ENCODE results near the gene BNIP5.
A peak's percentile ranks its signal among the peaks of the same experiment; 100 is the strongest.

The BNIP5 gene

DNA sequence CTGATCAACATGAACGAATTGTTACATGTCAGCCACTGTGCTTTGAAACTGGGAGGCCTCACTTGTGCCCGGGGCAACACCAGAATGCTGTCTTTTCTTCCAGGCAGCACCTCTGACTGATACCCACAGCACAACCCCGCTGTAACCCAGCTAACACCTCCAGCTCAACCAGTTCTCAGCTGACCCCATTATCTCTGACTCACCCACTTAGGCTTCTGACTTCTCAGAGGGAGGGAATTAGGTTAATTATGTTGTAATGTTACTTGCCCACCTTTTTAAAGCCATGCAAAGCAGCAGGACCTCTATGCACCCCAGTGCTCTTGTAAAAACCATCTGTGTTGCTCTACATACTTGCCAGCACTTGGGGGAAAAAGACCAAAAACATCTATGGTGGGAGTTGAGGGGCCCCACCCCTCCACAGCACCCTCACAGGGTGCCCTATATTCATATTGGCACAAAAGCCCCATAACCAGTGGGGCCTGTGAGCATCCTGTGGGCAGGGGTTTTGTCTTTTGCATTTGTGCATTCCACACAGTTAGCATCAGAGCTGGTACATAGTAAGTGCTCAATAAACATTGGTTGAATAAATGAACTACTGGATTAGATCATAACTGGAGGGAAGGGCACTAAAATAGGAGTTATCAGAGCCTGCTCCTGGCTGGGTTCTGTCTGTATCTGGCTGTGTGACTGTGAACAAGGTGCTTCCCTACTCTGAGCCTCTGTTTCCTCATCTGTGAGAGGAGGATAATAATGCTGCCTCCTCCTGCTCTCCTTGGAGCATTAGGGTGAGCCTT lies 22.3 kb downstream of the BNIP5 start (continued):
- no peak for TF ChIP-seq ZNF768 (tag by site-specific recombination; IDR thresholded peaks at IDR 0.05)
- TF ChIP-seq ZFP69B (tag by site-specific recombination; IDR thresholded peaks at IDR 0.05): no peak
- no peak for TF ChIP-seq KLF7 (tag by site-specific recombination; IDR thresholded peaks at IDR 0.05; ENCODE audit: borderline replicate concordance)
- TF ChIP-seq, protein P1, sequence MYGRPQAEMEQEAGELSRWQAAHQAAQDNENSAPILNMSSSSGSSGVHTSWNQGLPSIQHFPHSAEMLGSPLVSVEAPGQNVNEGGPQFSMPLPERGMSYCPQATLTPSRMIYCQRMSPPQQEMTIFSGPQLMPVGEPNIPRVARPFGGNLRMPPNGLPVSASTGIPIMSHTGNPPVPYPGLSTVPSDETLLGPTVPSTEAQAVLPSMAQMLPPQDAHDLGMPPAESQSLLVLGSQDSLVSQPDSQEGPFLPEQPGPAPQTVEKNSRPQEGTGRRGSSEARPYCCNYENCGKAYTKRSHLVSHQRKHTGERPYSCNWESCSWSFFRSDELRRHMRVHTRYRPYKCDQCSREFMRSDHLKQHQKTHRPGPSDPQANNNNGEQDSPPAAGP (tag by site-specific recombination; IDR thresholded peaks at IDR 0.05): peak; percentile 42; the same call in 1 of the 2 replicates
- no peak for TF ChIP-seq ZNF777 (tag by site-specific recombination; IDR thresholded peaks at IDR 0.05; ENCODE audit: borderline replicate concordance)
- peak; percentile 49 for TF ChIP-seq FEZF1 (tag by site-specific recombination; IDR thresholded peaks at IDR 0.05)
- TF ChIP-seq ZBTB21 (tag by site-specific recombination; IDR thresholded peaks at IDR 0.05): peak; percentile 49; the same call in 1 of the 2 replicates
- TF ChIP-seq ZNF558 (tag by site-specific recombination; IDR thresholded peaks at IDR 0.05): no peak
- TF ChIP-seq KLF9 (tag by site-specific recombination; IDR thresholded peaks at IDR 0.05; ENCODE audit: low read depth): no peak
- no peak for TF ChIP-seq ZNF707 (tag by site-specific recombination; IDR thresholded peaks at IDR 0.05)
- TF ChIP-seq ZNF629 (tag by site-specific recombination; IDR thresholded peaks at IDR 0.05): peak; percentile 41; the same call in 1 of the 2 replicates
- TF ChIP-seq ZNF37A (tag by site-specific recombination; IDR thresholded peaks at IDR 0.05): no peak
- TF ChIP-seq ZNF701 (tag by site-specific recombination; IDR thresholded peaks at IDR 0.05): no peak
- no peak for TF ChIP-seq ZNF677 (tag by site-specific recombination; IDR thresholded peaks at IDR 0.05)
- no peak for TF ChIP-seq KLF8 (tag by site-specific recombination; IDR thresholded peaks at IDR 0.05)
- peak; percentile 75 for TF ChIP-seq OSR2 (tag by site-specific recombination; IDR thresholded peaks at IDR 0.05)
- peak; percentile 48 for TF ChIP-seq ZNF335 (tag by site-specific recombination; conservative IDR thresholded peaks at IDR 0.05)
- TF ChIP-seq ZNF10 (tag by site-specific recombination; IDR thresholded peaks at IDR 0.05): no peak
- no peak for TF ChIP-seq ZBTB17 (tag by site-specific recombination; IDR thresholded peaks at IDR 0.05)
- no peak for TF ChIP-seq ZNF549 (tag by site-specific recombination; IDR thresholded peaks at IDR 0.05)
- peak; percentile 96 for TF ChIP-seq ZIC2 (tag by site-specific recombination; IDR thresholded peaks at IDR 0.05)
- TF ChIP-seq ZFHX2 (tag by site-specific recombination; conservative IDR thresholded peaks at IDR 0.05): peak; percentile 74
- TF ChIP-seq ZNF184 (tag by site-specific recombination; IDR thresholded peaks at IDR 0.05): 0 out of 2 replicates have a peak, but pooled peaks have one; percentile 15
- TF ChIP-seq, protein P2, sequence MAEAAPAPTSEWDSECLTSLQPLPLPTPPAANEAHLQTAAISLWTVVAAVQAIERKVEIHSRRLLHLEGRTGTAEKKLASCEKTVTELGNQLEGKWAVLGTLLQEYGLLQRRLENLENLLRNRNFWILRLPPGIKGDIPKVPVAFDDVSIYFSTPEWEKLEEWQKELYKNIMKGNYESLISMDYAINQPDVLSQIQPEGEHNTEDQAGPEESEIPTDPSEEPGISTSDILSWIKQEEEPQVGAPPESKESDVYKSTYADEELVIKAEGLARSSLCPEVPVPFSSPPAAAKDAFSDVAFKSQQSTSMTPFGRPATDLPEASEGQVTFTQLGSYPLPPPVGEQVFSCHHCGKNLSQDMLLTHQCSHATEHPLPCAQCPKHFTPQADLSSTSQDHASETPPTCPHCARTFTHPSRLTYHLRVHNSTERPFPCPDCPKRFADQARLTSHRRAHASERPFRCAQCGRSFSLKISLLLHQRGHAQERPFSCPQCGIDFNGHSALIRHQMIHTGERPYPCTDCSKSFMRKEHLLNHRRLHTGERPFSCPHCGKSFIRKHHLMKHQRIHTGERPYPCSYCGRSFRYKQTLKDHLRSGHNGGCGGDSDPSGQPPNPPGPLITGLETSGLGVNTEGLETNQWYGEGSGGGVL (tag by site-specific recombination; IDR thresholded peaks at IDR 0.05): peak; percentile 59; the same call in 1 of the 2 replicates
- TF ChIP-seq, protein P3, sequence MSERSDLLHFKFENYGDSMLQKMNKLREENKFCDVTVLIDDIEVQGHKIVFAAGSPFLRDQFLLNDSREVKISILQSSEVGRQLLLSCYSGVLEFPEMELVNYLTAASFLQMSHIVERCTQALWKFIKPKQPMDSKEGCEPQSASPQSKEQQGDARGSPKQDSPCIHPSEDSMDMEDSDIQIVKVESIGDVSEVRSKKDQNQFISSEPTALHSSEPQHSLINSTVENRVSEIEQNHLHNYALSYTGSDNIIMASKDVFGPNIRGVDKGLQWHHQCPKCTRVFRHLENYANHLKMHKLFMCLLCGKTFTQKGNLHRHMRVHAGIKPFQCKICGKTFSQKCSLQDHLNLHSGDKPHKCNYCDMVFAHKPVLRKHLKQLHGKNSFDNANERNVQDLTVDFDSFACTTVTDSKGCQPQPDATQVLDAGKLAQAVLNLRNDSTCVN (tag by site-specific recombination; optimal IDR thresholded peaks at IDR 0.05): no peak
- TF ChIP-seq ZNF624 (tag by site-specific recombination; IDR thresholded peaks at IDR 0.05): no peak
- TF ChIP-seq ZNF596 (tag by site-specific recombination; IDR thresholded peaks at IDR 0.05): no peak
- TF ChIP-seq ZEB2 (tag by site-specific recombination; IDR thresholded peaks at IDR 0.05): 0 out of 2 replicates have a peak, but pooled peaks have one; percentile 18
- peak; percentile 50 for TF ChIP-seq SCRT2 (tag by site-specific recombination; IDR thresholded peaks at IDR 0.05)
- no peak for TF ChIP-seq ZNF555 (tag by site-specific recombination; conservative IDR thresholded peaks at IDR 0.05)
- TF ChIP-seq SETDB1 (IDR thresholded peaks at IDR 0.05; ENCODE audit: insufficient read length, low read length): no peak
- TF ChIP-seq ZNF292 (tag by site-specific recombination; IDR thresholded peaks at IDR 0.05; ENCODE audit: borderline replicate concordance, low read depth): no peak
